Endothelial cell of umbilical vein (primary cell): ENCODE measurements around the gene KRTAP10-12. TPM values are rescaled to one million over a fixed set of nuclear protein-coding genes. Genes with fewer than 3 reads are reported as not detected.

Source experiments
- BruUV-seq: library from RNA; stranded (reverse); fragments of 400-500 nt; replicated peaks from 2 replicates; lab custom pipeline; 2021; lab: Mats Ljungman, UMichigan
- CTCF ChIA-PET: fragments of 300-600, 350-600 bp; sonication (Branson Sonifier 250); formaldehyde crosslinking; loops from one replicate; lab custom pipeline; 2021; ENCODE audit warnings: antibody characterized with exemption, inconsistent platforms; lab: Charles Lee
- POLR2A ChIA-PET: fragments of 300-600, 350-600 bp; sonication (Branson Sonifier 250); formaldehyde crosslinking; loops from one replicate; lab custom pipeline; 2021; ENCODE audit warnings: antibody characterized with exemption, inconsistent platforms; lab: Charles Lee
- DNase-seq: peaks from one replicate; pipeline ENCODE4 v3.0.0-alpha.2; 2011; ENCODE audit warnings: low read depth, low spot score
- FAIRE-seq: peaks from 2 replicates; lab custom pipeline; 2011; peaks lifted over from hg19 to GRCh38; lab: Jason Lieb, UNC
- H2AFZ ChIP-seq: 2 replicates; pipeline ENCODE4 v1.6.0; 2012; ENCODE audit warnings: low read depth, low read length, control low read depth, inconsistent platforms
- H3K27ac ChIP-seq: 2 replicates; pipeline ENCODE4 v1.5.1; 2011; ENCODE audit warnings: low read depth, mild to moderate bottlenecking, control low read depth, low read length, moderate library complexity; ENCODE audit not compliant: insufficient read depth
- H3K27me3 ChIP-seq, 2 experiments: 2 replicates each; pipeline versions ENCODE4 v1.6.0 to v1.6.1; 2011; ENCODE audit warnings: low read length in 2 of 2, mixed read lengths in 1 of 2; ENCODE audit not compliant: control insufficient read depth in 2 of 2, insufficient read depth in 2 of 2
- H3K36me3 ChIP-seq, 2 experiments: 2 replicates in 1 of 2; 3 replicates in 1 of 2; pipeline ENCODE4 v1.5.1; 2011; ENCODE audit warnings: low read length in 2 of 2, mild to moderate bottlenecking in 1 of 2, moderate library complexity in 1 of 2; ENCODE audit not compliant: control insufficient read depth in 2 of 2, insufficient read depth in 2 of 2; ENCODE audit errors: extremely low read depth in 1 of 2
- H3K4me1 ChIP-seq: 3 replicates; pipeline ENCODE4 v1.5.1; 2011; ENCODE audit warnings: mild to moderate bottlenecking, low read length; ENCODE audit not compliant: control insufficient read depth, insufficient read depth; ENCODE audit errors: extremely low read depth
- H3K4me2 ChIP-seq: 2 replicates; pipeline ENCODE4 v1.6.1; 2011; ENCODE audit warnings: low read length, control low read depth, mixed read lengths; ENCODE audit not compliant: insufficient read depth
- H3K4me3 ChIP-seq, 3 experiments: fragments of 200-600 bp in 1 of 3; sonication (generic), shearing (Covaris generic) in 1 of 3; replicated peaks in 1 of 3; 2 replicates each; pipeline ENCODE4 v1.5.1; 2011 to 2016; ENCODE audit warnings: control low read depth in 3 of 3, low read length in 3 of 3, mild to moderate bottlenecking in 2 of 3, inconsistent platforms in 1 of 3, low read depth in 1 of 3, moderate library complexity in 1 of 3; ENCODE audit not compliant: insufficient read depth in 1 of 3
- H3K79me2 ChIP-seq: 2 replicates; pipeline ENCODE4 v1.6.0; 2012; ENCODE audit warnings: low read length, inconsistent platforms; ENCODE audit not compliant: control insufficient read depth, insufficient read depth
- H3K9ac ChIP-seq: replicated peaks from 2 replicates; pipeline ENCODE3; 2011; ENCODE audit warnings: low read length, control low read depth; ENCODE audit not compliant: insufficient read depth; ENCODE audit errors: extremely low read depth
- H3K9me1 ChIP-seq: replicated peaks from 3 replicates; pipeline ENCODE4 v1.6.0; 2011; ENCODE audit warnings: mild to moderate bottlenecking, low read length; ENCODE audit not compliant: control insufficient read depth, insufficient read depth; ENCODE audit errors: extremely low read depth
- H3K9me3 ChIP-seq: replicated peaks from 2 replicates; pipeline ENCODE4 v1.5.1; 2012; ENCODE audit warnings: low read length, inconsistent platforms; ENCODE audit not compliant: control insufficient read depth, insufficient read depth
- H4K20me1 ChIP-seq: replicated peaks from 2 replicates; pipeline ENCODE3; 2011; ENCODE audit warnings: mild to moderate bottlenecking, low read length; ENCODE audit not compliant: control insufficient read depth, insufficient read depth; ENCODE audit errors: extremely low read depth
- CTCF ChIP-seq, 2 donors: IDR thresholded peaks; 1 replicate in 1 of 2; 2 replicates in 1 of 2; pipeline ENCODE4 v1.5.1; 2011; ENCODE audit warnings: low read length in 2 of 2, mild to moderate bottlenecking in 2 of 2, moderate library complexity in 2 of 2, control low read depth in 1 of 2, inconsistent platforms in 1 of 2, low read depth in 1 of 2; ENCODE audit not compliant: insufficient read depth in 1 of 2; ENCODE audit errors: extremely low read depth in 1 of 2
- EZH2 ChIP-seq: IDR thresholded peaks from 2 replicates; pipeline ENCODE4 v1.6.1; 2012; ENCODE audit warnings: borderline replicate concordance, low read depth, mild to moderate bottlenecking, moderate library complexity, low read length, inconsistent platforms; ENCODE audit not compliant: severe bottlenecking
- FOS ChIP-seq: IDR thresholded peaks from 2 replicates; pipeline ENCODE4 v1.6.1; 2011; ENCODE audit warnings: mild to moderate bottlenecking, low read length, moderate library complexity, borderline replicate concordance; ENCODE audit not compliant: insufficient read depth
- GATA2 ChIP-seq: IDR thresholded peaks from 2 replicates; pipeline ENCODE4 v1.7.0; 2011; ENCODE audit warnings: low read depth, mild to moderate bottlenecking, moderate library complexity, mixed read lengths, low read length; ENCODE audit not compliant: insufficient read length, insufficient read depth
- JUN ChIP-seq: IDR thresholded peaks from 2 replicates; pipeline ENCODE4 v1.6.1; 2011; ENCODE audit warnings: borderline replicate concordance, low read depth; ENCODE audit not compliant: insufficient read length, insufficient read depth
- MAX ChIP-seq: IDR thresholded peaks from 2 replicates; pipeline ENCODE4 v1.6.1; 2011; ENCODE audit not compliant: insufficient read depth, insufficient read length
- MYC ChIP-seq: IDR thresholded peaks from one replicate; pipeline ENCODE4 v1.6.1; 2011; ENCODE audit warnings: mild to moderate bottlenecking, low read depth, low read length
- POLR2A ChIP-seq: IDR thresholded peaks from 2 replicates; pipeline ENCODE4 v1.6.1; 2012; ENCODE audit warnings: low read depth, mild to moderate bottlenecking, control low read depth, low read length
- POLR2AphosphoS5 ChIP-seq: IDR thresholded peaks from 2 replicates; pipeline ENCODE4 v1.6.1; 2012; ENCODE audit warnings: low read depth, mild to moderate bottlenecking, control low read depth, low read length, moderate library complexity; ENCODE audit not compliant: insufficient read depth
- dilution Hi-C: fragments of 300-500 bp; cut with MboI; formaldehyde crosslinking; loops from one replicate; pipeline ENCODE4 v1.15.0; 2019; ENCODE audit warnings: low sequenced_read_pairs; ENCODE audit not compliant: extremely low pct_ligation_motif_present
- intact Hi-C: fragments of 100-400 bp; cut with micrococcal nuclease; formaldehyde crosslinking; loops from one replicate; pipeline ENCODE4 v1.10.0; 2022
- polyA plus RNA-seq, 4 experiments: library from polyadenylated mRNA; depleted of rRNA in 3 of 4; stranded (reverse) in 3 of 4; unstranded in 1 of 4; fragments of >200 nt; gene quantifications; 2 replicates each; pipeline versions ENCODE4 v1.2.1 to v1.2.3, GENCODE V29; 2011 to 2012; ENCODE audit warnings: missing spikeins in 1 of 4
- total RNA-seq: library from RNA; stranded (reverse); gene quantifications from 2 replicates; pipeline ENCODE4 v1.2.3, GENCODE V29; 2021

KRTAP10-12 gene
- total and polyA plus RNA-seq, 2 donors (not counting 3 experiments of a cell fraction or from before 2014, with no cell fraction given) = not detected

- Histone ChIP-seq H3K79me2 (no peaks in the 10 kb centered on the region), H3K4me2 (no peak overlapping the region), H3K27me3 (peaks cover 2% of the 10 kb centered on the region in 2 experiments), H3K9me1 (no peaks in the 10 kb centered on the region), H3K4me3 (no peak overlapping the region), H2AFZ (no peak overlapping the region), H3K9ac (no peak overlapping the region), H3K27ac (no peak overlapping the region), H3K4me1 (no peaks in the 10 kb centered on the region), H4K20me1 (no peaks in the 10 kb centered on the region), H3K9me3 (no peaks in the 10 kb centered on the region), H3K36me3 (no peaks in the 10 kb centered on the region)
- FAIRE-seq (no peak), DNase-seq (no peak)
- TF ChIP-seq POLR2A (no peak), MAX (no peak), JUN (no peak), CTCF (IDR thresholded peaks at IDR 0.05; ENCODE audit: extremely low read depth in 1 of 2, insufficient read depth in 1 of 2, low read depth in 1 of 2, low read length in 2 of 2) (no peak), FOS (no peak), MYC (no peak), GATA2 (no peak), EZH2 (no peak), POLR2AphosphoS5 (no peak)
- ChIA-PET POLR2A (no interaction called here), CTCF (interaction anchor here (1.2 to 1.3 kb wide), 2 partner anchors 10 to 61 kb away, joined by 4 to 6 read pairs; no protein-coding TSS in a partner anchor)
- no TSS peak for BruUV-seq
- dilution Hi-C loops = no loop called here
- intact Hi-C loops = no loop called here
Observed at GRCh38 chr21:44732263-44732662, 35.3 kb downstream of the KRTAP10-12 start.
